GM18858 (cell line): Measurements from ENCODE around the gene UNC45A.
A peak's percentile ranks its signal among the peaks of the same experiment; 100 is the strongest.

Experiments used
- ATAC-seq: cut with Tn5 transposase; IDR thresholded peaks from one replicate; pipeline ENCODE4 v1.9.1; 2021; ENCODE audit not compliant: unreplicated experiment

Gene UNC45A, protein sequence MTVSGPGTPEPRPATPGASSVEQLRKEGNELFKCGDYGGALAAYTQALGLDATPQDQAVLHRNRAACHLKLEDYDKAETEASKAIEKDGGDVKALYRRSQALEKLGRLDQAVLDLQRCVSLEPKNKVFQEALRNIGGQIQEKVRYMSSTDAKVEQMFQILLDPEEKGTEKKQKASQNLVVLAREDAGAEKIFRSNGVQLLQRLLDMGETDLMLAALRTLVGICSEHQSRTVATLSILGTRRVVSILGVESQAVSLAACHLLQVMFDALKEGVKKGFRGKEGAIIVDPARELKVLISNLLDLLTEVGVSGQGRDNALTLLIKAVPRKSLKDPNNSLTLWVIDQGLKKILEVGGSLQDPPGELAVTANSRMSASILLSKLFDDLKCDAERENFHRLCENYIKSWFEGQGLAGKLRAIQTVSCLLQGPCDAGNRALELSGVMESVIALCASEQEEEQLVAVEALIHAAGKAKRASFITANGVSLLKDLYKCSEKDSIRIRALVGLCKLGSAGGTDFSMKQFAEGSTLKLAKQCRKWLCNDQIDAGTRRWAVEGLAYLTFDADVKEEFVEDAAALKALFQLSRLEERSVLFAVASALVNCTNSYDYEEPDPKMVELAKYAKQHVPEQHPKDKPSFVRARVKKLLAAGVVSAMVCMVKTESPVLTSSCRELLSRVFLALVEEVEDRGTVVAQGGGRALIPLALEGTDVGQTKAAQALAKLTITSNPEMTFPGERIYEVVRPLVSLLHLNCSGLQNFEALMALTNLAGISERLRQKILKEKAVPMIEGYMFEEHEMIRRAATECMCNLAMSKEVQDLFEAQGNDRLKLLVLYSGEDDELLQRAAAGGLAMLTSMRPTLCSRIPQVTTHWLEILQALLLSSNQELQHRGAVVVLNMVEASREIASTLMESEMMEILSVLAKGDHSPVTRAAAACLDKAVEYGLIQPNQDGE

DNA sequence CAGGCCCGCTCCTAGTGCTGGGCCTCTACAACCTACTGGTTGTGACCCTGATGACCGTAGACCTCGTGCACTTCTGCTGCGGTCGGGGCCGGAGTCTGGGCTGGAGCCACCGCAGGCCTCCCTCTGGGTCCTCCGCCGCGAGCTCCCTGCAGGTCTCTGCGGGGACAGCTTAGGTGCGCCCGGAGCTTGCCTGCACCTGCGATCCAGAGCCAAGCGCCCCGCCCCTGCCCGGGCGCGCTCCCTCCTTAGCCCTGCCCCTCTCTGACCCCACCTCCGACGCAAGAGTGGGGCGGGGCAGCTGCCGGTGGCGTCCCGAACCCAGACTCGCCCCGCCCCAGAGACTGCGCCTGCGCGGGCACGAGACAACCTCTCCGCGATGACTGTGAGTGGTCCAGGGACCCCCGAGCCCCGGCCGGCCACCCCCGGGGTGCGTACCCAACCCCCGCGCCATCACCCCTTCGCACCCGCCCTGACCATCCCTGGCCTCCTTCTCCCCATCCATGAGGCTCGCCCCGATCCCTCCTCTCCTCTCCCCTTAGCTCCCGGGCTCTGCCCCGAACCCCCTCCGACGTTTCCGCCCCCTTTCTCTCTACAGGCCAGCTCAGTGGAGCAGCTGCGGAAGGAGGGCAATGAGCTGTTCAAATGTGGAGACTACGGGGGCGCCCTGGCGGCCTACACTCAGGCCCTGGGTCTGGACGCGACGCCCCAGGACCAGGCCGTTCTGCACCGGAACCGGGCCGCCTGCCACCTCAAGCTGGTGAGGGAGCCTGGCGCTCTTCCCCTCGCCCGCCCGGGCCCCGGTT is at the start of gene UNC45A:
TSS of gene UNC45A (plus strand) at position 337 of the 803 bp plus-strand sequence. CDS start at position 377, 40 bp downstream.
- ATAC-seq: peak; percentile 42

DNA sequence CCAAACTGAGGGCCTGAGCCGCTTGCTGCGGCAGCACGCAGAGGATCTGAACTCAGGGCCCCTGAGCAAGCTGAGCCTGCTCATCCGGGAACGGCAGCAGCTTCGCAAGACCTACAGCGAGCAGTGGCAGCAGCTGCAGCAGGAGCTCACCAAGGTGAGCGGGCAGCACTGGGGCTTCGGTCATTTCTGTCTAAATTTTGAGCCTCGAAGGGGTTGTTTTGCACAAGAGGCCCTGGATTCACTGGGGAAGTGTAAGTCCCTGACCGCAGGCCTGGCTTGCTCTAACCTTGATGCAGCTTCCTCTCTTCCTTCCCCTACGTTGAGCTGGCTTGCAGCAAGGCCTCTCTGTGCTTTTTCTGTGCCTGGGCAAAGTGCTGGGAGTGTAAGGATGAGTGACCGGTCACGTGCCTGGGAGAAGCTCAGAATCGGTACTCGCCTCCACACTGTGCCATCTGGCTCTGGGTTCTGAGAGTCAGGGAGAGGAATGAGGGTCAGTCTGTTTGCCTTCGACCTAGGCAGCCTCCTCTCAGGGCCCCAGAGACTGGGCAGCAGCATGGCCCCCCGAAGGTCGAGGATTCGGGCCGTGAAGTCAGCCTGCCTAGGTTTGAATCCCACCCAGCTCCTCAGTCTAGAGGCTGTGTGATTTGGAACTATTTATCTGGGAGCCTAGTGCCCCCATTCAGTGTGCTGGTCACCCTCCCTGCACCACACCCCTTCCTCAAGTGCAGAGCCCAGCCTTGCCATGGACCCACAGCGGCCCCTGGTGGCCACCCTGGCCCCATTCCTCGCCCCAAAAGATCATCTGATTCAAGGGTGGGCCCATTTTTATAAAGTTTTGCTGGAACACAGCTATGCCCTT is 49.4 kb upstream of the UNC45A start:
- ATAC-seq: peak; percentile 49

DNA sequence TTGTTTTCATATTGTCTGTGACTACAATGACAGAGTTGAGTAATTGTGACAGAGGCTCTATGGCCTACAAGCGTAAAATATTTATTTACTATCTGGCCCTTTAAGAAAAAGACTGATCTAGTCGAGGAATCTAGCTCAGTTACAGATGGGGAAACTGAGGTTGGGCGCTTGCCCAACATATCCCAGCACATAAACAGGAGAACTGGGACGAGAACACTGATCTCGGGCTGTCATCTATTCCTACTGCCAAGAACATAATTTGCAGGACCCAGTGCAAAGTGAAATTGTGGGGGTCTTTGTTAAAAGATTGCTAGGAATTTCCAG is 48.8 kb upstream of the UNC45A start:
- no peak for ATAC-seq

DNA sequence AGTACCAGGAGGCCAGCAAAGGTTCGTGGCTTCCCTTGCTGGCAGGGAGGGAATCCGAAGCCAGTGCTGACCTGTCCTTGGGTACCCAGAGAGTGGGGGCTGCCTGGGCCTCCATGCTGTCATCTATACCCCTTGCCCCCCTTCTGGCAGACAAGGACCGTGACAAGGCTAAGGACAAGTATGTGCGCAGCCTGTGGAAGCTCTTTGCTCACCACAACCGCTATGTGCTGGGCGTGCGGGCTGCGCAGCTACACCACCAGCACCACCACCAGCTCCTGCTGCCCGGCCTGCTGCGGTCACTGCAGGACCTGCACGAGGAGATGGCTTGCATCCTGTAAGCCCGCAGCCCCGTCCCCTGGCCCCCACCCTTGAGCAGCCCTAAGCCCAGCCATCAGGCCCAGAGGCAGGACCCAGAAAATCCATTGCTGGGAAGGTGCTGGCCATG is 48.0 kb upstream of the UNC45A start:
- no peak for ATAC-seq

DNA sequence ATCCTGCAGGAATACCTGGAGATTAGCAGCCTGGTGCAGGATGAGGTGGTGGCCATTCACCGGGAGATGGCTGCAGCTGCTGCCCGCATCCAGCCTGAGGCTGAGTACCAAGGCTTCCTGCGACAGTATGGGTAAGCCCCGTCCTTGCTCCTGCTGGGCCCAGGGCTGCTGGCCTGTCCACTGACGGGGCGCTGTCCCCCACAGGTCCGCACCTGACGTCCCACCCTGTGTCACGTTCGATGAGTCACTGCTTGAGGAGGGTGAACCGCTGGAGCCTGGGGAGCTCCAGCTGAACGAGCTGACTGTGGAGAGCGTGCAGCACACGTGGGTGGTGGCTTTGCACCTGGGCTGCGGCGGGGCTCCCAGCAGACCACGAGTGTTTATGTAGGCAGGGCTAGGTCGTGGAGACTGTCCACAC is 45.8 kb upstream of the UNC45A start:
- ATAC-seq: no peak

DNA sequence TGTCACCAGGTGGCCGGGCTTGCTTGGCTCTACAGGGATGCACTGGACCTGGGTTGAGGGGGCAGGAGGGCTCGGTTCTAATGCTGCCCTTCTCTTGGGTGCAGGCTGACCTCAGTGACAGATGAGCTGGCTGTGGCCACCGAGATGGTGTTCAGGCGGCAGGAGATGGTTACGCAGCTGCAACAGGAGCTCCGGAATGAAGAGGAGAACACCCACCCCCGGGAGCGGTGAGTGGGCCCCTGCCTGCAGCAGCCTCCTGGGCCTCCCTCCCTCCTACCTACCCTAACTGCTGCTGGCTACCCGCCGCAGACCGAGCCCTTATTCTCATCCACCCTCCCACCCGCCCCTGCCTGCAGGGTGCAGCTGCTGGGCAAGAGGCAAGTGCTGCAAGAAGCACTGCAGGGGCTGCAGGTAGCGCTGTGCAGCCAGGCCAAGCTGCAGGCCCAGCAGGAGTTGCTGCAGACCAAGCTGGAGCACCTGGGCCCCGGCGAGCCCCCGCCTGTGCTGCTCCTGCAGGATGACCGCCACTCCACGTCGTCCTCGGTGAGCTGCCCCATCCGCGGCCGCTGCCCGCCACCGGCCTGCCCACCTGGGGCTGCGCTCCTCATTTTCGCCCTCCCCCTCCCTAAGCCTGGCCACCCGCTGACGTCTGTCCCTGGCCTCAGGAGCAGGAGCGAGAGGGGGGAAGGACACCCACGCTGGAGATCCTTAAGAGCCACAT is 45.2 kb upstream of the UNC45A start:
- no peak for ATAC-seq

DNA sequence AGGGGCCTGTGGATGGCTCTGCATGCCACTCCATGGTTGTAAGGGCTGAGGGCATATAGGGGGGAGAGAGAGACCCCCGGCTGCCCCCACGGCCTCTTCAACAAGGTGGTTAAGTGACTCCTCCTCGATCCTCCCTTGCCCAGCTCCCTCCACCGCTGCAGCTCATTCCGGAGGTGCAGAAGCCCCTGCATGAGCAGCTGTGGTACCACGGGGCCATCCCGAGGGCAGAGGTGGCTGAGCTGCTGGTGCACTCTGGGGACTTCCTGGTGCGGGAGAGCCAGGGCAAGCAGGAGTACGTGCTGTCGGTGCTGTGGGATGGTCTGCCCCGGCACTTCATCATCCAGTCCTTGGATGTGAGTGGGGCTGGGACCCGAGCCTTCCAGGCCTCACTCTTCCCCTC is 44.2 kb upstream of the UNC45A start:
- ATAC-seq: no peak

DNA sequence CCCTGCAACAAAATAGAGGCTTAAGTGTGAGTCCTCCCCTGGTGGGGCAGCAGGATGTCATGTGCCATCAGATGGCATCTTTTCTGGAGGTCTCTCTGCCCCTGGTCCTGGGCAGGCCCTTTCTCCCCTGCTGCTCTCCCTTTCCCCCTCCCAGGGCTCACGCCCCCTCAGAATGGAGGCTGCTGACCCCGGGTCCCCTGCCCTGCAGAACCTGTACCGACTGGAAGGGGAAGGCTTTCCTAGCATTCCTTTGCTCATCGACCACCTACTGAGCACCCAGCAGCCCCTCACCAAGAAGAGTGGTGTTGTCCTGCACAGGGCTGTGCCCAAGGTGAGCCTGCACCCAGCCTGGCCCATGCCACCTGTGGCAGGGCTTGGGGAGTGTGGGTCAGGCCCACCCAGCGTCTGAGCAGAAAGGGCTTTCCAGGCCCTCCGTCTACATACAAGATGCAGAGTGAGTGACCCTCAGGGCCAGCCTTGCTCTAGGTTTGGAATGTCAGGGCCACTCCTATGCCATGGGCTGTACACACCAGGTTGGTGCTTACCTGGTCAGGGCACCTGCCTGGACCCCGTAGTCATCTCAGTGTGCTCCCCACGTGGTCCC is 43.6 kb upstream of the UNC45A start:
- ATAC-seq: no peak

DNA sequence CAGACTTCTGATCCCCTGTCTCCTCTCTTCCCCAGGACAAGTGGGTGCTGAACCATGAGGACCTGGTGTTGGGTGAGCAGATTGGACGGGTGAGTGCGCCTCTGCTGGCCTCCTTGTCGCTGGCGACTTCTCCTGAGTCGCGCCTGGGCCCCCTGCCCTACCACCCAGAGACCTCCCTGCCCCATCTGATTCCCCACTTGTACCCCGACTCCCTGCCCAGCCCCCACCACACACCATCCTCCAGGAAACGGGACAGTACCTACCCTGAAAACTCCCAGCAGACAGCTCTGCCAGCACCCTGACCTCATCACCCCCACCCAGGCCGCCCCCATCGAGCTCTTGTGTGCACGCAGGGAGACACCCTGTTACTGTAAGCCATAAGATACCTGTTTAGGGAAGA is 43.1 kb upstream of the UNC45A start:
- no peak for ATAC-seq

DNA sequence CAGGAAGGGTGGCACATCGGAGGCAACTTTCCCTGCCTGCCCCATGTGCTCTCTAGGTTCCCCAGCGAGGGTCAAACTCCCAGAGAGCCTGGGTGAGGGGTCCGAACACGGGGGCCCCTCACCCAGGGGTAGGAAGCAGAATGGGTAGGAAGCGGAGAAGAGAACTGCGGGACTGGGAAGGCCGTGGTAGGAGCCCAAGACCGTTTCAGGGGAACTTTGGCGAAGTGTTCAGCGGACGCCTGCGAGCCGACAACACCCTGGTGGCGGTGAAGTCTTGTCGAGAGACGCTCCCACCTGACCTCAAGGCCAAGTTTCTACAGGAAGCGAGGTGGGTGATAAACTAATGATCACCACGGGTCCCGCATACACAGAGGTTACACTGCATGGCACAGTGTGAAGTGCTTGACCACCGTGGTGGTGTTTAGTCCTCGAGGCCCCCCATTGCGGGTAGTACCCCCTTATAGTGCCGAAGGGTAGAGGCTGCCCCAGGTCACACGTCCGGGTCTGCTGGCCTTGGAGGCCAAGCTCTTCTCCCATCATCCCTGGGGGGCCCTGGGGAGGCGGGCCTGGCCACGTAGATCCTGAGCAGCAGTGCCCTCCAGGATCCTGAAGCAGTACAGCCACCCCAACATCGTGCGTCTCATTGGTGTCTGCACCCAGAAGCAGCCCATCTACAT is 42.4 kb upstream of the UNC45A start:
- no peak for ATAC-seq

DNA sequence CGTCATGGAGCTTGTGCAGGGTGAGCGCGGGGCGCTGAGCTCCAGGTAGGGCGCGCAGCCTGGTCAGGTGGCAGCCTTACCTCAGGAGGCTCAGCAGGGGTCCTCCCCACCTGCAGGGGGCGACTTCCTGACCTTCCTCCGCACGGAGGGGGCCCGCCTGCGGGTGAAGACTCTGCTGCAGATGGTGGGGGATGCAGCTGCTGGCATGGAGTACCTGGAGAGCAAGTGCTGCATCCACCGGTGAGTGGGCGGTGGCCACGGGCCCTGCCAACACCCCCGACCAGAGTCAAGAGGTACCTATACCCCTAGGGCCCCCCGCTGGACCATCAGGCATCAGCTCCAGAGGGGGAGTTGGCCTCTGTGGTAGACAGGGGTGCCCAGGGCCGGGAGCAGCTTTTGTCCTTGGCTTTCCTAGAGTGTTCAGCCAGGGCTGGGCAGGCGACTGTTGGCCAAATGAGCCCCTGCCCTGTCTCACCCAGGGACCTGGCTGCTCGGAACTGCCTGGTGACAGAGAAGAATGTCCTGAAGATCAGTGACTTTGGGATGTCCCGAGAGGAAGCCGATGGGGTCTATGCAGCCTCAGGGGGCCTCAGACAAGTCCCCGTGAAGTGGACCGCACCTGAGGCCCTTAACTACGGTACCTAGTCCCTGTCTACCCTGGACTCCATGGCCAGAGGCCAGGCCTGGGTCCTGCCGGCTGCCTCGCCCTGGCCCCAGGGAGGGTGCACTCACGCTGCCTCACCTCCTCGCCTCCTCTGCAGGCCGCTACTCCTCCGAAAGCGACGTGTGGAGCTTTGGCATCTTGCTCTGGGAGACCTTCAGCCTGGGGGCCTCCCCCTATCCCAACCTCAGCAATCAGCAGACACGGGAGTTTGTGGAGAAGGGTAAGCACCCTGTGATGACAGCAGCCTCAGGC is 41.7 kb upstream of the UNC45A start:
- ATAC-seq: no peak

DNA sequence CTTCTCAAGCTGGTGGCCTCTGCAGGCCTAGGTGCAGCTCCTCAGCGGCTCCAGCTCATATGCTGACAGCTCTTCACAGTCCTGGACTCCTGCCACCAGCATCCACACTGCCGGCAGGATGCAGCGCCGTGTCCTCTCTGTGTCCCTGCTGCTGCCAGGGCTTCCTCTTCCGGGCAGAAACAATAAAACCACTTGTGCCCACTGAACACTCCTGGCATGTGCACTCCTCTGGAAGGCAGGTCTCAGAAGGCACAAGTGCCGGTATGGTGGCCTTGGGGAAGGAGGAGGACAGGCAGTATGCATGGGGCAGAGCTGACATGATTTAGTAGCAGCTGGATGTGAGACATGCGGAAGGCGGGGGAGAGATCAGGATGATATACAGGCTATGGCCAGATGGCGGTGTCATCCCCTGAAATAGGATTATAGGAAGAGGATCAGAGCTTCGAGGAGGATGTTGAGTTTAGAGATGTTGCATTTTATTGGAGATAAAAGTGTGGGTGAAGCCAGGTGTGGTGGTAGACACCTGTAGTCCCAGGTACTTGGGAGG is 39.4 kb upstream of the UNC45A start:
- no peak for ATAC-seq

DNA sequence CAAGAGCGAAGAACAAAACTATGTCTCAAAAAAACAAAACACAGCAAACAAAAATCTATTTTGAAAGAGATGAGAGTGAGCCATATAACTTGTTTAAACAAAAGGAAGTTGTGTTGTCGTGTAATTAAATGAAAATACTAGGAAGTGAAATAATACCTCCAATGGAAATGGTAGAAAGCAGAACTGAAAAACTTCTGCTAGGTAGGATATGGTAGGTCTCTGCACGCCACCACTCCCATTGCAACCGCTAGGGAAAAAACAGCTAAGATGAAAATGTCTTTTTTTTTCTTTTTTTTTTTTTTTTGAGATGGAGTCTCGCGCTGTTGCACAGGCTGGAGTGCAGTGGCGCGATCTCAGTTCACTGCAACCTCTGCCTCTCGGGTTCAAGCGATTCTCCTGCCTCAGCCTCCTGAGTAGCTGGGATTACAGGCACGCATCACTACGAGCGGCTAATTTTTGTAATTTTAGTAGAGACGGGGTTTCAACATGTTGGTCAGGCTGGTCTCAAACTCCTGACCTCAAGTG is 37.9 kb upstream of the UNC45A start:
- ATAC-seq: peak; percentile 71

DNA sequence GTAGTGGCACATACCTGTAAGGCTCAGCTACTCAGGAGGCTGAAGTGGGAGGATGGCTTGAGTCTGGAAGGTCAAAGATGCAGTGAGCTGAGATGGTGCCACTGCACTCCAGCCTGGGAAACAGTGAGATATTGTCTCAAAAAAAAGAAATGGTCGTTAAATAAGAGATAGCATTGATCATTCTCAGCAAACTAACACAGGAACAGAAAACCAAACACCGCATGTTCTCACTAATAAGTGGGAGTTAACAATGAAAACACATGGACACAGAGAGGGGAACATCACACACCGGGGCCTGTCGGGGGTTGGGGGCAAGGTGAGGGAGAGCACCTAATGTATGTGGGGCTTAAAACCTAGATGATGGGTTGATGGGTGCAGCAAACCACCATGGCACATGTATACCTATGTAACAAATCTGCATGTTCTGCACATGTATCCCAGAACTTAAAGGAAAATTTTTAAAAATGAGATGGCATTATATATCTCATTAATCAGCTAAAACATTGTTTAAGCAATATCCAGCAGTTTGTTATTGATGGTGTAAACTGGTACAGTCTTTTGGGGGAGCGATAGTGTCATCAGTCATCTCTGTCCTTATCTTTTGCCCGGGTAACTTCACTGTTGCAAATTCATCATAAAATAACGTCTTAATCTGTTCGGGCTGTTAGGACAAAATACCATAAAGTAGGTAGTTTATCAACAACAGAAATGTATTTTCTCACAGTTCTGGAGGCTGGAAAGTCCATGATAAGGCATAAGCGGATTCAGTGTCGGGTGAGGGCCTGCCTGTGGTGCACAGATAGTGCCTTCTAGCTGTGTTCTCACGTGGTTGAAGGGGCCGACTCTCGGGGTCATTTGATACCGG is 33.7 kb upstream of the UNC45A start:
- no peak for ATAC-seq

DNA sequence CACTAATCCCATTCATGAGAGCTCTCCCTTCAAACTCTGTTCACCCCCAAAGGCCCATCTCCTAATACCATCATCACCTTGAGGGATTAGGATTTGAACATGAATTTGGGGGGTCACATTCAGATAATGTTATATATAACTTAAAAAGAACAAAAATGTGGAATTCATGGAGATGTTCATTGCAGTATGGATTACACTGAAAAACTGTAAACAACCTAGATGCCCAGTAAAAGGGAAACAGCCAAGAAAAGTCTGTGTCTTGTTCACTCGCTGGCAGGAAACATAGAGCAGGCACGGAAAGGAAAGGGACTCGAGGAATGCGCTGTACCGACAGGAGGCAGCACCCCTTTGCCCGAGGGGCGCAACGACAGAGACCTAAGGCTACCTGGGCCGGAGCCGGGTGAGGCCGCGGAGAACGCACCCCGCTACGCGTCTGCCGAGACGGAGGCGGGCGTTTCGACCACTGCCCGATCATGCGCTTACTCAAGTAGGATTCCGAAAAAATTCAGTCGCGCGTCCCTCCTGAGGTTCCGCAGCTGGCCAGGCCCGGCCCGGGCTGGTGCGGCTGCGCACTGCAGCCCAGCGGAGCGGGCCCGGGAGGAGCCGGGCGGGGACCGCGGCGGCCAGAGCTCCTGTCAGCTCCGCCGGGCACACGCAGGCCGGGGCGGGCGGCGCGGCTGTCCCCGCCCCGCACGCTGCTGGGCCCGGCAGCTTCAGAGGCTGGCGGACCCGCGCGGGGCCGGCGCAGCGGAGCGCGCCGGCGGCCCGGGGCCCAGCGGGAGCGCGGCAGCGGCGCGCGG is 32.8 kb upstream of the UNC45A start:
- peak; percentile 55 for ATAC-seq
